HepG2 (cell line): ENCODE results near the gene SLAIN2. TPM values are rescaled to one million over a fixed set of nuclear protein-coding genes. Genes with fewer than 3 reads are reported as not detected.
A peak's percentile ranks its signal among the peaks of the same experiment; 100 is the strongest.

Source experiments
- NONO ChIP-seq, 2 experiments: fragments of 450-650 bp in 1 of 2; sonication (generic) in 1 of 2; formaldehyde crosslinking in 1 of 2; IDR thresholded peaks in 1 of 2; conservative IDR thresholded peaks in 1 of 2; 2 replicates each; pipeline versions ENCODE4 v1.6.1 to v1.8.0; 2017 to 2022; ENCODE audit warnings: mild to moderate bottlenecking in 1 of 2, missing genetic modification reagents in 1 of 2, moderate library complexity in 1 of 2
- SMC3 ChIP-seq: IDR thresholded peaks from 2 replicates; pipeline ENCODE4 v1.6.1; 2011; ENCODE audit warnings: low read length, improper control_type of control experiment
- SPEN ChIP-seq: sonication (generic); formaldehyde crosslinking; IDR thresholded peaks from 2 replicates; pipeline ENCODE4 v1.5.1; 2020; ENCODE audit warnings: low read depth, mild to moderate bottlenecking, missing genetic modification reagents
- THAP11 ChIP-seq: IDR thresholded peaks from 2 replicates; pipeline ENCODE4 v1.6.1; 2016; ENCODE audit warnings: missing biosample characterization, missing genetic modification reagents
- TOE1 ChIP-seq: sonication (generic); formaldehyde crosslinking; IDR thresholded peaks from 2 replicates; pipeline ENCODE4 v1.4.0; 2020; ENCODE audit warnings: mild to moderate bottlenecking, missing genetic modification reagents
- ZNF234 ChIP-seq: sonication (generic); formaldehyde crosslinking; conservative IDR thresholded peaks from 2 replicates; pipeline ENCODE4 v1.5.1; 2020; ENCODE audit warnings: mild to moderate bottlenecking, missing genetic modification reagents
- ZNF296 ChIP-seq: sonication (generic); formaldehyde crosslinking; conservative IDR thresholded peaks from 2 replicates; pipeline ENCODE4 v1.5.0; 2020; ENCODE audit warnings: mild to moderate bottlenecking, missing genetic modification reagents
- ZNF451 ChIP-seq: sonication (generic); formaldehyde crosslinking; IDR thresholded peaks from 2 replicates; pipeline ENCODE4 v1.5.0; 2020; ENCODE audit warnings: mild to moderate bottlenecking, missing genetic modification reagents
- ZNF546 ChIP-seq: sonication (generic); formaldehyde crosslinking; conservative IDR thresholded peaks from 2 replicates; pipeline ENCODE4 v1.8.1; 2023; ENCODE audit warnings: mild to moderate bottlenecking, missing genetic modification reagents
- ZNF589 ChIP-seq: sonication (generic); formaldehyde crosslinking; conservative IDR thresholded peaks from 2 replicates; pipeline ENCODE4 v1.8.0; 2022; ENCODE audit warnings: mild to moderate bottlenecking, moderate library complexity, missing genetic modification reagents
- ZNF670 ChIP-seq: sonication (generic); formaldehyde crosslinking; IDR thresholded peaks from 2 replicates; pipeline ENCODE4 v1.8.0; 2022; ENCODE audit warnings: mild to moderate bottlenecking, missing genetic modification reagents, borderline replicate concordance
- ZNF747 ChIP-seq: sonication (generic); formaldehyde crosslinking; IDR thresholded peaks from 2 replicates; pipeline ENCODE4 v1.8.1; 2023; ENCODE audit warnings: missing genetic modification reagents, mild to moderate bottlenecking, borderline replicate concordance
- polyA plus RNA-seq, 8 experiments: library from polyadenylated mRNA; depleted of rRNA in 3 of 8; stranded (reverse) in 7 of 8; unstranded in 1 of 8; fragments of >200 nt; fragmentation: Illumina TruSeq in 4 of 8; extraction: Trizol in 4 of 8; gene quantifications; 2 replicates each; pipeline versions ENCODE4 v1.2.1 to v1.2.3, GENCODE V29; 2011 to 2016; ENCODE audit warnings: low read depth in 4 of 8, missing spikeins in 1 of 8, mixed read lengths in 1 of 8; ENCODE audit not compliant: insufficient read depth in 1 of 8
- total RNA-seq, 5 experiments: library from RNA; depleted of rRNA; stranded (reverse); fragments of >200 nt; fragmentation: Illumina TruSeq; extraction: Trizol; gene quantifications; 2 replicates each; pipeline ENCODE4 v1.2.3, GENCODE V29; 2016; ENCODE audit warnings: low read depth in 1 of 5
- TF ChIP-seq, protein P1 (sequence below): sonication (generic); formaldehyde crosslinking; IDR thresholded peaks from 2 replicates; pipeline ENCODE4 v1.4.0; 2020; ENCODE audit warnings: mild to moderate bottlenecking, low read depth, missing genetic modification reagents
- TF ChIP-seq, protein P2 (sequence below): sonication (generic); formaldehyde crosslinking; IDR thresholded peaks from 2 replicates; pipeline ENCODE4 v1.4.0; 2020; ENCODE audit warnings: missing genetic modification reagents; ENCODE audit errors: not compliant biosample characterization
- TF ChIP-seq, protein P3 (sequence below): sonication (generic); formaldehyde crosslinking; IDR thresholded peaks from 2 replicates; pipeline ENCODE4 v1.8.1; 2023; ENCODE audit warnings: mild to moderate bottlenecking, inconsistent platforms, moderate library complexity, missing genetic modification reagents, borderline replicate concordance
- TF ChIP-seq, protein P4 (sequence below): sonication (generic); formaldehyde crosslinking; IDR thresholded peaks from 2 replicates; pipeline ENCODE4 v1.4.0; 2020; ENCODE audit warnings: missing genetic modification reagents

SLAIN2 gene
- total and polyA plus RNA-seq, 2 of the 13 experiments (the other 11 are each of a cell fraction or from before 2014, with no cell fraction given), result 20.7 to 22.5 TPM

DNA sequence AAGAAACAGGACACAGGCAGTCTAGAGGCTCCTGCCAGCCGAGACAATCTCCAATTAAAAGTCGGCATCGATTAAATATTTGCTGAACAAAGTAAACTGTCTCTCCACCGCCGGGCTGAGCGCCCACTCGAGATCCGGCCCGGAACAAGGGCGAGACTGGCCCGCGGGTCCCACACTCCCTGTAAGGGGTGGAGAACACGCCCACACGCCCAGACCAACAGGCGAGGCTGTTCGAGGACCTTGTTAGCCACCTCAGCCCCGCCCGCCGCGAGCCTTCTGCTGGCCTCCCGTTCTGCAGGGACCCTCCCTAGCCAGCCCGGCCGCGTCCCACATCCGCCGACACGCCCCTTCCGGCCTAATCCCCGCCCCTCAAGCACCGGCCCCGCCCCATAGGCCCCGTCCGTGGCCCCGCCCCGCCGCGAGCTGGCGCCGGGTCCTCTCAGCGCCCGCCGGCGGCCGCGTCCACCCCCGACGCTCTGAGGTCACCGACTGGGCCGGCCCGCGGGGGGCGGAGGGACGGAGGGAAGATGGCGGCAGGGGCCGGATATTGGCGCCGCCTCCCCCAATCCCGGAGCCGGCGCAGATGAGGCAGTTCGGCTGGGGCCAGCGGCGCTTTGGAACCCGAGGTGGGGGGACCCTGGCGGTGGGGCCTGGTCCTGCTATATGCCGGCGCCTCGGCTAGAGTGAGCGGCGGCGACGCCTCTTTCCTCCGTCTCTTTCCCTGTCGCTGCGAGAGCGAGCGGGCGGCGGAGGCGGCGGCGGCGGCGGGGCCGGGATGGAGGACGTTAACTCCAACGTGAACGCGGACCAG is at the start of gene SLAIN2 (continued):
- TF ChIP-seq, protein P1, sequence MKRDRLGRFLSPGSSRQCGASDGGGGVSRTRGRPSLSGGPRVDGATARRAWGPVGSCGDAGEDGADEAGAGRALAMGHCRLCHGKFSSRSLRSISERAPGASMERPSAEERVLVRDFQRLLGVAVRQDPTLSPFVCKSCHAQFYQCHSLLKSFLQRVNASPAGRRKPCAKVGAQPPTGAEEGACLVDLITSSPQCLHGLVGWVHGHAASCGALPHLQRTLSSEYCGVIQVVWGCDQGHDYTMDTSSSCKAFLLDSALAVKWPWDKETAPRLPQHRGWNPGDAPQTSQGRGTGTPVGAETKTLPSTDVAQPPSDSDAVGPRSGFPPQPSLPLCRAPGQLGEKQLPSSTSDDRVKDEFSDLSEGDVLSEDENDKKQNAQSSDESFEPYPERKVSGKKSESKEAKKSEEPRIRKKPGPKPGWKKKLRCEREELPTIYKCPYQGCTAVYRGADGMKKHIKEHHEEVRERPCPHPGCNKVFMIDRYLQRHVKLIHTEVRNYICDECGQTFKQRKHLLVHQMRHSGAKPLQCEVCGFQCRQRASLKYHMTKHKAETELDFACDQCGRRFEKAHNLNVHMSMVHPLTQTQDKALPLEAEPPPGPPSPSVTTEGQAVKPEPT, result no peak
- TF ChIP-seq ZNF589 (CRISPR knock-in tag) (no peak), ZNF747 (CRISPR knock-in tag) (no peak), ZNF546 (CRISPR knock-in tag) (0 out of 2 replicates have a peak, but pooled peaks have one; percentile 22), THAP11 (CRISPR knock-in tag) (peak; percentile 76), ZNF296 (CRISPR knock-in tag) (no peak), ZNF234 (no peak), ZNF670 (CRISPR knock-in tag) (peak; percentile 52; the same call in 1 of the 2 replicates), TOE1 (peak; percentile 45; the same call in 1 of the 2 replicates), SPEN (CRISPR knock-in tag) (peak; percentile 61; the same call in 1 of the 2 replicates), SMC3 (no peak), NONO (IDR thresholded peaks at IDR 0.05) (no peak), NONO (CRISPR knock-in tag; conservative IDR thresholded peaks at IDR 0.05) (no peak; the same call in 1 of the 2 replicates), ZNF451 (no peak; the same call in 1 of the 2 replicates)
- TF ChIP-seq, protein P2, sequence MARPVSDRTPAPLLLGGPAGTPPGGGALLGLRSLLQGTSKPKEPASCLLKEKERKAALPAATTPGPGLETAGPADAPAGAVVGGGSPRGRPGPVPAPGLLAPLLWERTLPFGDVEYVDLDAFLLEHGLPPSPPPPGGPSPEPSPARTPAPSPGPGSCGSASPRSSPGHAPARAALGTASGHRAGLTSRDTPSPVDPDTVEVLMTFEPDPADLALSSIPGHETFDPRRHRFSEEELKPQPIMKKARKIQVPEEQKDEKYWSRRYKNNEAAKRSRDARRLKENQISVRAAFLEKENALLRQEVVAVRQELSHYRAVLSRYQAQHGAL (CRISPR knock-in tag), result no peak
- TF ChIP-seq, protein P3, sequence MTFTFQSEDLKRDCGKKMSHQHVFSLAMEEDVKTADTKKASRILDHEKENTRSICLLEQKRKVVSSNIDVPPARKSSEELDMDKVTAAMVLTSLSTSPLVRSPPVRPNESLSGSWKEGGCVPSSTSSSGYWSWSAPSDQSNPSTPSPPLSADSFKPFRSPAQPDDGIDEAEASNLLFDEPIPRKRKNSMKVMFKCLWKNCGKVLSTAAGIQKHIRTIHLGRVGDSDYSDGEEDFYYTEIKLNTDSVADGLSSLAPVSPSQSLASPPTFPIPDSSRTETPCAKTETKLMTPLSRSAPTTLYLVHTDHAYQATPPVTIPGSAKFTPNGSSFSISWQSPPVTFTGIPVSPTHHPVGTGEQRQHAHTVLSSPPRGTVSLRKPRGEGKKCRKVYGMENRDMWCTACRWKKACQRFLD (CRISPR knock-in tag), result no peak; the same call in 1 of the 2 replicates
- TF ChIP-seq, protein P4, sequence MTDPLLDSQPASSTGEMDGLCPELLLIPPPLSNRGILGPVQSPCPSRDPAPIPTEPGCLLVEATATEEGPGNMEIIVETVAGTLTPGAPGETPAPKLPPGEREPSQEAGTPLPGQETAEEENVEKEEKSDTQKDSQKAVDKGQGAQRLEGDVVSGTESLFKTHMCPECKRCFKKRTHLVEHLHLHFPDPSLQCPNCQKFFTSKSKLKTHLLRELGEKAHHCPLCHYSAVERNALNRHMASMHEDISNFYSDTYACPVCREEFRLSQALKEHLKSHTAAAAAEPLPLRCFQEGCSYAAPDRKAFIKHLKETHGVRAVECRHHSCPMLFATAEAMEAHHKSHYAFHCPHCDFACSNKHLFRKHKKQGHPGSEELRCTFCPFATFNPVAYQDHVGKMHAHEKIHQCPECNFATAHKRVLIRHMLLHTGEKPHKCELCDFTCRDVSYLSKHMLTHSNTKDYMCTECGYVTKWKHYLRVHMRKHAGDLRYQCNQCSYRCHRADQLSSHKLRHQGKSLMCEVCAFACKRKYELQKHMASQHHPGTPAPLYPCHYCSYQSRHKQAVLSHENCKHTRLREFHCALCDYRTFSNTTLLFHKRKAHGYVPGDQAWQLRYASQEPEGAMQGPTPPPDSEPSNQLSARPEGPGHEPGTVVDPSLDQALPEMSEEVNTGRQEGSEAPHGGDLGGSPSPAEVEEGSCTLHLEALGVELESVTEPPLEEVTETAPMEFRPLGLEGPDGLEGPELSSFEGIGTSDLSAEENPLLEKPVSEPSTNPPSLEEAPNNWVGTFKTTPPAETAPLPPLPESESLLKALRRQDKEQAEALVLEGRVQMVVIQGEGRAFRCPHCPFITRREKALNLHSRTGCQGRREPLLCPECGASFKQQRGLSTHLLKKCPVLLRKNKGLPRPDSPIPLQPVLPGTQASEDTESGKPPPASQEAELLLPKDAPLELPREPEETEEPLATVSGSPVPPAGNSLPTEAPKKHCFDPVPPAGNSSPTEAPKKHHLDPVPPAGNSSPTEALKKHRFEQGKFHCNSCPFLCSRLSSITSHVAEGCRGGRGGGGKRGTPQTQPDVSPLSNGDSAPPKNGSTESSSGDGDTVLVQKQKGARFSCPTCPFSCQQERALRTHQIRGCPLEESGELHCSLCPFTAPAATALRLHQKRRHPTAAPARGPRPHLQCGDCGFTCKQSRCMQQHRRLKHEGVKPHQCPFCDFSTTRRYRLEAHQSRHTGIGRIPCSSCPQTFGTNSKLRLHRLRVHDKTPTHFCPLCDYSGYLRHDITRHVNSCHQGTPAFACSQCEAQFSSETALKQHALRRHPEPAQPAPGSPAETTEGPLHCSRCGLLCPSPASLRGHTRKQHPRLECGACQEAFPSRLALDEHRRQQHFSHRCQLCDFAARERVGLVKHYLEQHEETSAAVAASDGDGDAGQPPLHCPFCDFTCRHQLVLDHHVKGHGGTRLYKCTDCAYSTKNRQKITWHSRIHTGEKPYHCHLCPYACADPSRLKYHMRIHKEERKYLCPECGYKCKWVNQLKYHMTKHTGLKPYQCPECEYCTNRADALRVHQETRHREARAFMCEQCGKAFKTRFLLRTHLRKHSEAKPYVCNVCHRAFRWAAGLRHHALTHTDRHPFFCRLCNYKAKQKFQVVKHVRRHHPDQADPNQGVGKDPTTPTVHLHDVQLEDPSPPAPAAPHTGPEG (CRISPR knock-in tag), result no peak
